NCI-H345 treated with DMSO at 0.1 percent for 48 hours (cell line): ENCODE data around the gene CENPVL2.
"Not testable (repeated sequence)": the region's sequence is repeated elsewhere in the genome, so short reads cannot be mapped to it uniquely, and the experiment has no call there.

ENCODE experiments used
- DNase-seq: peaks from one replicate; lab custom pipeline; 2025; ENCODE audit not compliant: unreplicated experiment; lab: John Stamatoyannopoulos, UW

The CENPVL2 gene

DNA sequence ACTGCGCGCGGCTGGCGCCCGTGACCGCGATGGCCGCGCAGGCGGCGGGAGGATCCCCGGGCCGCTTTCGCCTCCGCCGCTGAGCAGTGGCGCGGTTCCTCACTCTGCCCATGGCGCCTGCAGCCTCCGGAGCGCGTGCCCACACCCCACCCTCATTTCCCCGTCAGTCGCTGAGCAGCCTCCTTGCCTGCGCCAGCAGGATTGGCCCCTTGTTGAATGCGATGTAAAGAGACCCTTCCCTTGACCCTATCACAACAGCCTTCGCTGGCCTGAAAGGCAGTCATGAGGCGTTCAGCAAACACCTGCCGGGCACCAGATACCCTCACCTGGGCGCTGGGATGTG lies at the start of gene CENPVL2:
Gene CENPVL2 (minus strand): TSS at position 112 of the 343 bp plus-strand sequence. CDS start 0 bp downstream, at position 112.
- DNase-seq, result not testable (repeated sequence)

DNA sequence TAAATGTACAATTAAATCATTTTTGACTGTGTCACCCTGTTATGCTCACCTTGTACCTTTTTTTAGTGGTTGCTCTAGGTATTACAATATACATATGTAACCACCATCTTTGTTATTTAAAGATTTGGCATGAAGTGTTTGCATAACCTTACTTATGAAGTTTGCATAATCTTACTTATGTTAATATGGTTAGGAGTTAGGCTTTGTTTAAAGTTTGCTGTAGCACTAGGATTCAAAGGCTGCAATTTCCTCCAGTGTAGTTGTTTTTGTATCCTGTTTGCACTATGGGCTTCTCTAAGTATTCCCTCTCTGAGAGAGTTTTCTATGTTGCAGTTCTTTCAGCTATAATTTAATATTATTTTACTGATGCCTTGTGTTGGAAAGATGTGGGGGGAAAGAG lies 45.6 kb upstream of the CENPVL2 start:
- DNase-seq, result no peak

DNA sequence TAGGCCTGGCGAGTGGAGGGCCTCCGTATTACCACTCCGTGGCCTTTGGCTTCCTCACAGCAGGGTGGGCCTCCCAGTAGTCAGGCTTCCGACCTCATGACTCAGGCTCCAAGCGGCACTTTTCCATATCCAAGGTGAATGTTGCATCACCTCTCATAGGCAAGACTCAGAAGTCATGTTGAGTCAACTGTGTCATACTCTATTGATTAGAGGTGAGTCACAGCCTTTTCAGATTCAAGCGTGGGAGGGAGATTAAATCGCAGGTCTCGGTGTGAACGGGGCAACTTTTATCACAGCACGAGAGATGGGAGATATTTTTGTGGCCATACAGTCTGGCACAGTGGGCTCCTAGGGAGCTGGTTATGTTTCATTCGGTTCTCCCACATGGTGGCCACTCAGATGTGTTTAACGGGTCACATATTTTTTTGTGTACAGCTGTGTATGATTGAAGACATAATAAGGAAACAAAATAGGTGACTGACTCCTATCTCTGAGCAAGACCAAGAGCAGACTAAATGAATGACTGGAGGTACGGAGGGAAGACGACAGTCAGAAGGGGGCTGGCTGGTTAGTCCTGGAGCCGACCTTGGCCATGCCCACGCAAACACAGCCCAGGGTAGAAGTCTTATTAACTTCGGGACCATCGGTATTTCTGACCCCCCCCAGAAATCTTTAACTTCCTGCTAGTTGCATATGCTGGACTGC lies 30.5 kb upstream of the CENPVL2 start:
- not testable (repeated sequence) for DNase-seq

DNA sequence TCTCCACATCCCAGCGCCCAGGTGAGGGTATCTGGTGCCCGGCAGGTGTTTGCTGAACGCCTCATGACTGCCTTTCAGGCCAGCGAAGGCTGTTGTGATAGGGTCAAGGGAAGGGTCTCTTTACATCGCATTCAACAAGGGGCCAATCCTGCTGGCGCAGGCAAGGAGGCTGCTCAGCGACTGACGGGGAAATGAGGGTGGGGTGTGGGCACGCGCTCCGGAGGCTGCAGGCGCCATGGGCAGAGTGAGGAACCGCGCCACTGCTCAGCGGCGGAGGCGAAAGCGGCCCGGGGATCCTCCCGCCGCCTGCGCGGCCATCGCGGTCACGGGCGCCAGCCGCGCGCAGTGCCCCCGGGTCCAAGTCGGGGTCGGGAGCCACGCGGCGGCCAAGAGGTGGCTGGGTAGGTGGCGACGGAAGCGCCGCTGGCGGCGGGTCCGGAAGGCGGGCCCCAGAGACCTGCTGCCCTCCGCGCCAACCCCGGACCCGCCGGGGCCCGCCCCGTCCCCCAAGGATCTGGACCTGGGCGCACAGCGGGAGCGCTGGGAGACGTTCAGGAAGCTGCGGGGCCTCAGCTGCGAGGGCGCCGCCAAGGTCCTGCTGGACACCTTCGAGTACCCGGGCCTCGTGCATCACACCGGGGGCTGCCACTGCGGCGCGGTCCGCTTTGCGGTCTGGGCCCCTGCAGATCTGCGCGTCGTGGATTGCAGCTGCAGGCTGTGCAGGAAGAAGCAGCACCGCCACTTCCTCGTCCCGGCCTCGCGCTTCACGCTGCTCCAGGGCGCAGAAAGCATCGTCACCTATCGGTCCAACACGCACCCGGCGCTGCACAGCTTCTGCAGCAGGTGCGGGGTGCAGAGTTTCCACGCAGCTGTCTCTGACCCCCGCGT lies 27.9 kb upstream of the CENPVL2 start, which contains the start of gene CENPVL1:
Gene CENPVL1 (plus strand): TSS at position 236 of the 888 bp plus-strand sequence. CDS start 0 bp downstream, at position 236.
- not testable (repeated sequence) for DNase-seq

DNA sequence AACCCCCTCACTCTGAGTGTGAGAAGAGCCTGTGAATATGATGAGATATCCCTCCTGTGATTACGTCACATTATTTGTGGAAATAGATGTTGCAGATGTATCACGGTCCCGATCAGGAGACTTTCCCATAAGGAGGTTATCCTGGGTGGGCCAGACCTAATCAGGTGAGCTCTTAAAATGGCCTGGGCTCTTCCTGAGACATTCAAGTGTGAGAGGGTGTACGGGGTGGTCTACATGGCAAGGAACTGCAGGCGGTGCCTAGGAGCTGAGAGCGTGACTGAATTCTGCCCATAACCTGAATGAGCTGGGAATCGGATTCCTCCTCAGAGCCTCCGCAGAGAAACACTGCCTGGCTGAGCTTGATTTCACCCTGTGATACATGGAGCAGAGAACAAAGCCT lies 14.8 kb upstream of the CENPVL2 start:
- no peak for DNase-seq

DNA sequence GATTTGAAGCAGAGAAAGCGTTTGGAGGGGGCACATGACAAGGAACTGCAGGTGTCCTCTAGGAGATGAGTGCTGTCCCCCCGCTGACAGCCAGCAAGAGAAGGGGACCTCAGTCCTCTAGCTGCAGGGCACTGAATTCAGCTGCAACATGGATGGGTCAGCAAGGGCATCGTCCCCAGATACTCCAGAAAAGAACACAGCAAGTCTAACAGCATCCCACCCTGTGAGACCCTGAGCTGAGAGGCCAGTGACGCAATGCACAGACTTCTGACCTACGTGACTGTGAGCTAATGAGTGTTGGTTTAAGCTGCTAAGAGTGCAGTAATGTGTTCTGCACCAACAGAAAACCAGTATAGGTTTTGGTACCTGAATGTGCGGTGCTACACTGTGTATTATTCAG lies 11.6 kb upstream of the CENPVL2 start:
- DNase-seq, result no peak

DNA sequence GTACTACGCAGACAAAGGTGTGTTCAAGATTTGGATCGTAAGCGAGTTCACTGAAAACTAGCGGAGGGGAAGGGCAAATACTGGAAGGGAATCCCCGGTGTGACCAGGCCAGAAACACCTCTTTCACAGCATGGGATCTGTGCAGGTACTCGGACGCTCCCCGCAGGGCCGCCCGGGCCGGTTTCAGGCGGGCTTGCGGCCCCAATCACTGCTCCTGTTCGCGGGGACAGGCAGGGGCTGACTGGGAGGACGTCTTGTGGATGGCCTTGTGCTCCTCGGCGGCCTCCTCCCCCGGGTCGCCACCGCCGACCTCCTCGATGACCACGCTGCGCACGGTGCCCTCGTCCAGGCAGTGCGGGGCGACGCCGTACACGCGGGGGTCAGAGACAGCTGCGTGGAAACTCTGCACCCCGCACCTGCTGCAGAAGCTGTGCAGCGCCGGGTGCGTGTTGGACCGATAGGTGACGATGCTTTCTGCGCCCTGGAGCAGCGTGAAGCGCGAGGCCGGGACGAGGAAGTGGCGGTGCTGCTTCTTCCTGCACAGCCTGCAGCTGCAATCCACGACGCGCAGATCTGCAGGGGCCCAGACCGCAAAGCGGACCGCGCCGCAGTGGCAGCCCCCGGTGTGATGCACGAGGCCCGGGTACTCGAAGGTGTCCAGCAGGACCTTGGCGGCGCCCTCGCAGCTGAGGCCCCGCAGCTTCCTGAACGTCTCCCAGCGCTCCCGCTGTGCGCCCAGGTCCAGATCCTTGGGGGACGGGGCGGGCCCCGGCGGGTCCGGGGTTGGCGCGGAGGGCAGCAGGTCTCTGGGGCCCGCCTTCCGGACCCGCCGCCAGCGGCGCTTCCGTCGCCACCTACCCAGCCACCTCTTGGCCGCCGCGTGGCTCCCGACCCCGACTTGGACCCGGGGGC lies 567 bp downstream of the CENPVL2 start:
- DNase-seq, result not testable (repeated sequence)

DNA sequence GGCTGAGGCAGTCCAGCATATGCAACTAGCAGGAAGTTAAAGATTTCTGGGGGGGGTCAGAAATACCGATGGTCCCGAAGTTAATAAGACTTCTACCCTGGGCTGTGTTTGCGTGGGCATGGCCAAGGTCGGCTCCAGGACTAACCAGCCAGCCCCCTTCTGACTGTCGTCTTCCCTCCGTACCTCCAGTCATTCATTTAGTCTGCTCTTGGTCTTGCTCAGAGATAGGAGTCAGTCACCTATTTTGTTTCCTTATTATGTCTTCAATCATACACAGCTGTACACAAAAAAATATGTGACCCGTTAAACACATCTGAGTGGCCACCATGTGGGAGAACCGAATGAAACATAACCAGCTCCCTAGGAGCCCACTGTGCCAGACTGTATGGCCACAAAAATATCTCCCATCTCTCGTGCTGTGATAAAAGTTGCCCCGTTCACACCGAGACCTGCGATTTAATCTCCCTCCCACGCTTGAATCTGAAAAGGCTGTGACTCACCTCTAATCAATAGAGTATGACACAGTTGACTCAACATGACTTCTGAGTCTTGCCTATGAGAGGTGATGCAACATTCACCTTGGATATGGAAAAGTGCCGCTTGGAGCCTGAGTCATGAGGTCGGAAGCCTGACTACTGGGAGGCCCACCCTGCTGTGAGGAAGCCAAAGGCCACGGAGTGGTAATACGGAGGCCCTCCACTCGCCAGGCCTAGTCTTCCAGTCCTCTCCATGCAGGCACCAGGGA lies 2.8 kb downstream of the CENPVL2 start:
- DNase-seq, result not testable (repeated sequence)

DNA sequence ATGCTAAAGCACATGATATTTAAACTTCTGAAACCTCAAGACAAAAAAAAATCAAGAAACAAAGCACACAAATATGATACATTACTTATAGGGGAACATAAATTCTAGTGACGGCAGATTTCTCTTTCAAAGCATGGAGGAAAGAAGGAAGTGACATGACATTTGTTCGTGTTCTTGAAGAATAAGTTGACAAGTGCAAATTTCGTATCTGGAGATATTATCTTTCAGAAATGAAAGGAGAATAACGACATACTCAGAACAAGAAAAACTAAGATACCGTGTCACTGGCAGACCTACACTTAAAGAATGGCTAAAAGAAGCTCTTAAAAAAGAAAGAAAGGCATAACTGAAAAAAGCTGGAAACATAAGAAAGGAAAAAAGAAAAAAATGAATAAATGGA lies 16.6 kb downstream of the CENPVL2 start:
- DNase-seq, result no peak

DNA sequence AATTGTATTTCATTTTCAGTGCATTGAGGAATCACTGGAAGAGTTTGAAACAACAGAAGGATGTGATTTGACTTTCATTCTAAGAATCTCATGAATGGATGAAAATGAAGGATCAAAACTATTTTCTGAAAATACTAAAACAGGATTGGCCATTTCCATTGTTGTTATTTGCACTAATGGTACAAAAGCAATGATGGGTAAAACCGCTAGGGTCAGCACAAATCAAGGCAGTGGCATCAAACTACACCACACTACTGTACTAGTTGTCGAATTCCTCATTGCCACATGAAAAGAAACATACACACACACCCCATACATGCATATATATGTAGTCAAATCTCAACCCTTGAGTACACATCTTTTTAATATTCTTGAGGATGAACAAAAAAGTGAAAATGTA lies 39.3 kb downstream of the CENPVL2 start:
- no peak for DNase-seq

DNA sequence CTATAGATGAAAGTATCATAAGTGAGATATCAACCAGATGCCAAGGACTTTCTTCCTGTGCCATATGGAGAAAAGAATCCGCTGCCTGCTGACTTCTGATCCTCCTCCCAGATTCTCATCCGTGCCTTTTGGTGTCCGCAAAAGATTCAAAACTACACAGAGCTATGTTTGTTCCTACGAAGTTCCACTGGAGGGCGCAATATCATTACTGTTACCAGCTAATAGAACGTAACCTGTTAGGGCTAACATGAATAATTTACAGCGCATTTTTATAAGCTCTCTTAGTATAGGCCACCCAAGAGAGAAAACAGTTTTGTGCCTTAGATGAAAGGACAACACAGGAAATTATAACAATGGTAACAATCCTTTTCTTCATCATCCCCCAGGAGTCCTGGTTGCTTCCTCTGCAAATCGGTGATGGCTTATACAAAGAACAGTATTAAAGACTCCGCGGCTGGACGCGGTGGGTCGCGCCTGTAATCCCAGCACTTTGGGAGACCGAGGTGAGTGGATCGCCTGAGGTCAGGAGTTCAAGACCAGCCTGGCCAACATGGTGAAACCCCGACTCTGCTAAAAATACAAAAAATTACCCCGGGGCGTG lies 41.1 kb downstream of the CENPVL2 start:
- peak; percentile 14 for DNase-seq

DNA sequence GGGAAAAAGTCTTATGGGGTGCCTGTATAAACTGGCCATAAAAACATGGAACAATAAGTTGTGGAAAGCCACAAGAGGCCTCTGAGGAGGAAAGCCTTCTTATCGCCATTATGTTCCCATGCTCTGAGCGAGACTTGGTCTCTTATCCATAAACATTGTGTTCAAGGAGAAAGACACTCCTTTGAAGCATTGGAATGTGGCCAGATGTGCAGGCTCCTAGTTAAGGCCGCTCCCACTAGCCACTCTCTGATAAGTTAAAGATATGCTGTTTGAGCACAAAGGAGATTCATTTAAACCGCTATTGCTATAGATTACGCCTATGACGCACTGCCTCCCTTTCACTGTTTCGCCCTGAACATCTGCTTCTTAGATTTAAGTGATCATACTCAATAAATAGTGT lies 46.1 kb downstream of the CENPVL2 start:
- not testable (repeated sequence) for DNase-seq
